Astrocyte (in vitro differentiated cells and primary cell): ENCODE measurements around the gene SH3RF2. TPM values are rescaled to one million over a fixed set of nuclear protein-coding genes. Genes with fewer than 3 reads are reported as not detected.

Experiments
- DNase-seq: peaks from one replicate; pipeline ENCODE4 v3.0.0-alpha.2; 2010; ENCODE audit warnings: low read depth
- FAIRE-seq: peaks from 2 replicates; lab custom pipeline; 2011; peaks lifted over from hg19 to GRCh38; lab: Jason Lieb, UNC
- H2AFZ ChIP-seq: 2 replicates; pipeline ENCODE4 v1.6.0; 2012; ENCODE audit warnings: low read depth, low read length, inconsistent platforms
- H3K27ac ChIP-seq: 2 replicates; pipeline ENCODE4 v1.5.1; 2011; ENCODE audit warnings: low read depth, low read length, inconsistent platforms
- H3K27me3 ChIP-seq: 2 replicates; pipeline ENCODE4 v1.6.0; 2011; ENCODE audit warnings: low read length, inconsistent platforms; ENCODE audit not compliant: insufficient read depth
- H3K36me3 ChIP-seq: 2 replicates; pipeline ENCODE4 v1.5.1; 2011; ENCODE audit warnings: low read length, inconsistent platforms; ENCODE audit not compliant: insufficient read depth
- H3K4me1 ChIP-seq: 2 replicates; pipeline ENCODE4 v1.5.1; 2011; ENCODE audit warnings: low read length, inconsistent platforms; ENCODE audit not compliant: insufficient read depth
- H3K4me2 ChIP-seq: 2 replicates; pipeline ENCODE4 v1.6.0; 2012; ENCODE audit warnings: low read length, inconsistent platforms
- H3K4me3 ChIP-seq: 2 replicates; pipeline ENCODE4 v1.5.1; 2011; ENCODE audit warnings: low read depth, mild to moderate bottlenecking, low read length, inconsistent platforms; ENCODE audit not compliant: insufficient read depth
- H3K79me2 ChIP-seq: 2 replicates; pipeline ENCODE4 v1.6.0; 2012; ENCODE audit warnings: mild to moderate bottlenecking, low read length, inconsistent platforms; ENCODE audit not compliant: insufficient read depth
- H3K9ac ChIP-seq: 2 replicates; pipeline ENCODE4 v1.6.0; 2012; ENCODE audit warnings: mild to moderate bottlenecking, low read length, inconsistent platforms
- H3K9me3 ChIP-seq: 2 replicates; pipeline ENCODE4 v1.5.1; 2012; ENCODE audit warnings: low read depth, mild to moderate bottlenecking, low read length, inconsistent platforms; ENCODE audit not compliant: insufficient read depth
- H4K20me1 ChIP-seq: 2 replicates; pipeline ENCODE4 v1.6.0; 2012; ENCODE audit warnings: low read length, inconsistent platforms; ENCODE audit not compliant: insufficient read depth
- H3K27ac Mint-ChIP-seq: one replicate; pipeline ENCODE4 v1.8.0; 2021; ENCODE audit warnings: mild to moderate bottlenecking, mixed read lengths; ENCODE audit not compliant: unreplicated experiment
- H3K27me3 Mint-ChIP-seq: one replicate; pipeline ENCODE4 v1.8.0; 2021; ENCODE audit warnings: low read depth, mixed read lengths; ENCODE audit not compliant: unreplicated experiment
- H3K36me3 Mint-ChIP-seq: one replicate; pipeline ENCODE4 v1.8.0; 2021; ENCODE audit warnings: low read depth, mixed read lengths; ENCODE audit not compliant: unreplicated experiment
- H3K4me1 Mint-ChIP-seq: one replicate; pipeline ENCODE4 v1.8.0; 2021; ENCODE audit warnings: low read depth, mixed read lengths; ENCODE audit not compliant: unreplicated experiment
- H3K4me3 Mint-ChIP-seq: one replicate; pipeline ENCODE4 v1.8.0; 2021; ENCODE audit warnings: mild to moderate bottlenecking, moderate library complexity, mixed read lengths; ENCODE audit not compliant: unreplicated experiment
- H3K9me3 Mint-ChIP-seq: one replicate; pipeline ENCODE4 v1.8.0; 2021; ENCODE audit warnings: mild to moderate bottlenecking, mixed read lengths; ENCODE audit not compliant: unreplicated experiment
- CTCF ChIP-seq: IDR thresholded peaks from 2 replicates; pipeline ENCODE4 v1.5.1; 2011; ENCODE audit warnings: low read depth, mild to moderate bottlenecking, inconsistent platforms, low read length, moderate library complexity; ENCODE audit not compliant: insufficient read depth
- EZH2 ChIP-seq: IDR thresholded peaks from 2 replicates; pipeline ENCODE4 v1.6.1; 2012; ENCODE audit warnings: mild to moderate bottlenecking, low read length, inconsistent platforms; ENCODE audit not compliant: insufficient read depth
- total RNA-seq: library from RNA; stranded (reverse); gene quantifications from 2 replicates; pipeline ENCODE4 v1.2.1, GENCODE V29; 2021

Gene SH3RF2
- total RNA-seq, 1 donor from 2014 or later, result 12.3 TPM

GRCh38 chr5:145917288-145917687, 19.1 kb upstream of the SH3RF2 start:
- H3K27ac ChIP-seq, result no peak overlapping the region
- H4K20me1 ChIP-seq, result no peaks in the 10 kb centered on the region
- peaks cover 13% of the 10 kb centered on the region for H3K4me1 Mint-ChIP-seq
- H3K36me3 ChIP-seq, result no peaks in the 10 kb centered on the region
- peaks cover 2% of the 10 kb centered on the region for H3K36me3 Mint-ChIP-seq
- TF ChIP-seq EZH2 (no peak), CTCF (no peak)
- H3K4me3 Mint-ChIP-seq, result no peak overlapping the region
- H3K79me2 ChIP-seq, result no peaks in the 10 kb centered on the region
- no peaks in the 10 kb centered on the region for H3K27me3 Mint-ChIP-seq
- DNase-seq, result no peak
- peak overlapping the region; percentile 19 for H3K4me2 ChIP-seq
- FAIRE-seq, result peak; percentile 43
- H3K9me3 Mint-ChIP-seq, result no peaks in the 10 kb centered on the region
- peaks cover 8% of the 10 kb centered on the region for H3K4me1 ChIP-seq
- no peak overlapping the region for H3K27ac Mint-ChIP-seq
- H3K9ac ChIP-seq, result no peak overlapping the region
- no peaks in the 10 kb centered on the region for H3K27me3 ChIP-seq
- H2AFZ ChIP-seq, result no peak overlapping the region
- H3K4me3 ChIP-seq, result no peak overlapping the region
- no peaks in the 10 kb centered on the region for H3K9me3 ChIP-seq

- H3K4me3 ChIP-seq, result no peak overlapping the region
- H3K4me1 ChIP-seq, result peaks cover 8% of the 10 kb centered on the region
- no peaks in the 10 kb centered on the region for H3K9me3 Mint-ChIP-seq
- FAIRE-seq (no peak), DNase-seq (no peak)
- no peaks in the 10 kb centered on the region for H3K36me3 ChIP-seq
- no peaks in the 10 kb centered on the region for H3K79me2 ChIP-seq
- H3K9ac ChIP-seq, result no peak overlapping the region
- H3K9me3 ChIP-seq, result no peaks in the 10 kb centered on the region
- H3K4me1 Mint-ChIP-seq, result peaks cover 13% of the 10 kb centered on the region
- H3K4me2 ChIP-seq, result no peak overlapping the region
- H3K27me3 Mint-ChIP-seq, result no peaks in the 10 kb centered on the region
- no peak overlapping the region for H3K27ac Mint-ChIP-seq
- peaks cover 2% of the 10 kb centered on the region for H3K36me3 Mint-ChIP-seq
- TF ChIP-seq EZH2 (no peak), CTCF (no peak)
- H3K27me3 ChIP-seq, result no peaks in the 10 kb centered on the region
- no peak overlapping the region for H2AFZ ChIP-seq
- no peak overlapping the region for H3K4me3 Mint-ChIP-seq
- H4K20me1 ChIP-seq, result no peaks in the 10 kb centered on the region
- H3K27ac ChIP-seq, result no peak overlapping the region
Measured at GRCh38 chr5:145918397-145918796, 18.0 kb upstream of the SH3RF2 start.

- H3K9ac ChIP-seq, result no peak overlapping the region
- FAIRE-seq (no peak), DNase-seq (no peak)
- Mint-ChIP-seq H3K4me1 (peaks cover 17% of the 10 kb centered on the region), H3K27ac (no peak overlapping the region), H3K9me3 (no peaks in the 10 kb centered on the region), H3K4me3 (no peak overlapping the region), H3K36me3 (peaks cover 2% of the 10 kb centered on the region), H3K27me3 (no peaks in the 10 kb centered on the region)
- H4K20me1 ChIP-seq, result no peaks in the 10 kb centered on the region
- no peaks in the 10 kb centered on the region for H3K79me2 ChIP-seq
- H3K4me1 ChIP-seq, result peaks cover 8% of the 10 kb centered on the region
- H3K9me3 ChIP-seq, result no peaks in the 10 kb centered on the region
- no peaks in the 10 kb centered on the region for H3K36me3 ChIP-seq
- TF ChIP-seq CTCF, result no peak
- TF ChIP-seq EZH2, result no peak
- H3K4me3 ChIP-seq, result no peak overlapping the region
- H2AFZ ChIP-seq, result no peak overlapping the region
- no peak overlapping the region for H3K4me2 ChIP-seq
- H3K27ac ChIP-seq, result no peak overlapping the region
- no peaks in the 10 kb centered on the region for H3K27me3 ChIP-seq
Measured at GRCh38 chr5:145919413-145919812, 17.0 kb upstream of the SH3RF2 start.
